LNCaP clone FGC (cell line): ENCODE results near the gene LPXN.

ENCODE experiments used
- DNase-seq: peaks from one replicate; pipeline ENCODE4 v3.0.0-alpha.2; 2011; ENCODE audit warnings: low read depth
- H3K4me3 ChIP-seq: 2 replicates; pipeline ENCODE4 v1.5.1; 2011; ENCODE audit warnings: mild to moderate bottlenecking, low read depth, low read length, control low read depth
- CTCF ChIP-seq: IDR thresholded peaks from 2 replicates; pipeline ENCODE4 v1.5.1; 2012; ENCODE audit warnings: mild to moderate bottlenecking; ENCODE audit not compliant: control insufficient read depth, insufficient read depth; ENCODE audit errors: extremely low read depth

Gene LPXN

GRCh38 chr11:58597486-58598144 is 22.0 kb upstream of the LPXN start:
- DNase-seq: no peak
- TF ChIP-seq CTCF: no peak
- no peak overlapping the region for H3K4me3 ChIP-seq

- TF ChIP-seq CTCF: no peak
Observed at GRCh38 chr11:58596621-58597020, 21.0 kb upstream of the LPXN start.

GRCh38 chr11:58594826-58595225 is 19.2 kb upstream of the LPXN start:
- no peak for TF ChIP-seq CTCF
- no peak for DNase-seq

More at GRCh38 chr11:58596621-58597020, 21.0 kb upstream of the LPXN start:
- no peak for DNase-seq
- H3K4me3 ChIP-seq: no peak overlapping the region

GRCh38 chr11:58592760-58593472 is 17.3 kb upstream of the LPXN start:
- TF ChIP-seq CTCF: no peak
- no peak overlapping the region for H3K4me3 ChIP-seq
- no peak for DNase-seq

More at GRCh38 chr11:58594826-58595225, 19.2 kb upstream of the LPXN start:
- H3K4me3 ChIP-seq: no peak overlapping the region

- TF ChIP-seq CTCF: 0 out of 2 replicates have a peak, but pooled peaks have one; percentile 3
- no peak overlapping the region for H3K4me3 ChIP-seq
- DNase-seq: no peak
Observed at GRCh38 chr11:58591659-58592058, 16.0 kb upstream of the LPXN start.

GRCh38 chr11:58586998-58587397 is 11.3 kb upstream of the LPXN start:
- no peak for DNase-seq
- no peak for TF ChIP-seq CTCF
- no peak overlapping the region for H3K4me3 ChIP-seq

- no peak overlapping the region for H3K4me3 ChIP-seq
- DNase-seq: no peak
- TF ChIP-seq CTCF: no peak
Observed at GRCh38 chr11:58582437-58582836, 6.8 kb upstream of the LPXN start.
